HG02981 (cell line): ENCODE measurements around the gene ACTL7A.
"Not testable (repeated sequence)": the region's sequence is repeated elsewhere in the genome, so short reads cannot be mapped to it uniquely, and the experiment has no call there.

Experiments
- ATAC-seq: cut with Tn5 transposase; IDR thresholded peaks from one replicate; pipeline ENCODE4 v1.9.1; 2021; ENCODE audit warnings: mild to moderate bottlenecking, moderate library complexity; ENCODE audit not compliant: unreplicated experiment

The ACTL7A gene, protein sequence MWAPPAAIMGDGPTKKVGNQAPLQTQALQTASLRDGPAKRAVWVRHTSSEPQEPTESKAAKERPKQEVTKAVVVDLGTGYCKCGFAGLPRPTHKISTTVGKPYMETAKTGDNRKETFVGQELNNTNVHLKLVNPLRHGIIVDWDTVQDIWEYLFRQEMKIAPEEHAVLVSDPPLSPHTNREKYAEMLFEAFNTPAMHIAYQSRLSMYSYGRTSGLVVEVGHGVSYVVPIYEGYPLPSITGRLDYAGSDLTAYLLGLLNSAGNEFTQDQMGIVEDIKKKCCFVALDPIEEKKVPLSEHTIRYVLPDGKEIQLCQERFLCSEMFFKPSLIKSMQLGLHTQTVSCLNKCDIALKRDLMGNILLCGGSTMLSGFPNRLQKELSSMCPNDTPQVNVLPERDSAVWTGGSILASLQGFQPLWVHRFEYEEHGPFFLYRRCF

DNA sequence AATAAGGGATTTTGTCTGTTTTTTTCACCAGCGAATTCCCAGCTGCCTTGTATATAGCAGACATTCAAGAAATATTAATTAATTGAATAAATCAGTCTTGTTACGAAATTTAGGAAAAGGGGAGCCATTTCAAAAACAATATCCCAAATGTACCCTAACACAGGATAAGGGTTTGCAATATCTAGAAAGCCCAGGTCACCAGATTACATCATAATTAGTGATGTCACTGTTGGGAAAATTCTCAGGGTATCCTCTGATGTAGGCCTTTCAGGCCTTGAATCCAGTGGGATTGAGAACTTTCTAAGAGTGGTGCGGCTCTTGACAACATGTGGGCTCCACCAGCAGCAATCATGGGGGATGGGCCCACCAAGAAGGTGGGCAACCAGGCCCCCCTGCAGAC lies at the start of gene ACTL7A:
ACTL7A (plus strand) TSS at position 270 of the 400 bp plus-strand sequence; CDS start at position 327, 57 bp downstream.
- ATAC-seq: no peak

DNA sequence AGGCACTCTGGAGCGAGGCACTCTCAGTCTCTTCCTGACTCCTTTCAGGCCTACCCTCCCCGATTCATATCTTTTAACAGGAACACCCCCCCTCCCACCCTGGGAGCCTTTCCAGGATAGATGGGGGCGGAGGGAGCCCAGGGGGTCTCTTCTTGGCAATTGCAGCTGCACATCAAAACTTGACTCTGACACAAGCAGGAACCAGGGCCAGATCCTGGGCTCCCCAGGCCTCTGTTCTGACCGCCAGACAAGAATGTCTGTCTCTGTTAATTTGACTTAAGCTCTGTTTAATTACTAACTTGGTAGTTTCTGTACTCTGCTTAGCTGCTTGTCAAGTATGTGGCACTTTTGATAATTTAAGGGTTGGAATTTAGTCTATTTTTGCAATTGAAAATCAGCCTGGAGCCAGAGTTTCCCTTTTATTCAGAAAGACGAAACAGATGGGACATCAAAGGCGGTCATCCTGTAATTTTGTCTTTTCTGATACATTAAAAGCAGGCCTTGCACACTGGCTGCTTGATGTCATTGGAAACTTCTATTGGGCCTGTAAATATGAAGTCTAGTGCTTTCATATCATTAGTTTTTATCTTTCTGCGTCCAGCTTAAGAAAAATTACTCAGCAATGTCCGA lies 49.6 kb upstream of the ACTL7A start:
- no peak for ATAC-seq

DNA sequence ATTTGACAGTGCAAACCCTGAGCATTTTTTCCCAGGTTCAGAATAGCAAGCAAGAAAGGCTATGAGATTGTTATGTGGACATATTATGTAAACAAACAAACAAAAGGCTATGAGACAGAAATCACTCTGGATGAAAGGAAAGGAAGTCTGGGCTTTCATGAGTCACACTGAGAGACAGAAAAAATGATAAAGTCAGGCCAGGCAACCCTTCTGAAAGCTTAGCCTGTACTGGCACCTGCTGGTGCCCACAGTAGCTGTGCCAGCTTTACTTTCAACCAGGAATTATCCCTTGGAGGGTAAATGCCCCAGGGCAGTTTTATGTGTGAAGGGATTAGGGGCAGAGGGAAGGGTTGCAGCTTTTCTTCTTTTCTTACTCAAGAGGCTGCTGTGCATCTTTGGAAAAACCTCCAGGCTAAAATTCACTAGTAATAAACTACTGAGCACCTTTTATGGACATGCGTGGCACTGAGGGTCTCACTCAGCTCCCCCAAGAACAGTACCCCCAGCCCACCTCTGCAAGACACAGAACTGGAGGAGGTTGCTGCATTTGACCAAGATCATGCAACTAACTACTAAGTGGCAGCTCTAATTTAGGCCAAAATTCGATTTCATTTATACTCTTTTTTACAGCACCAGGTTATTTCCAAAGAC lies 48.0 kb upstream of the ACTL7A start:
- no peak for ATAC-seq

- ATAC-seq: no peak
Measured at GRCh38 chr9:108815156-108815555, 46.9 kb upstream of the ACTL7A start.

- no peak for ATAC-seq
Measured at GRCh38 chr9:108816037-108816436, 46.0 kb upstream of the ACTL7A start.

GRCh38 chr9:108823829-108824228 lies 38.2 kb upstream of the ACTL7A start:
- ATAC-seq: no peak

GRCh38 chr9:108830272-108830671 lies 31.8 kb upstream of the ACTL7A start:
- ATAC-seq: no peak

GRCh38 chr9:108831496-108832178 lies 30.4 kb upstream of the ACTL7A start:
- no peak for ATAC-seq

- ATAC-seq: no peak
Measured at GRCh38 chr9:108832179-108832500, 29.9 kb upstream of the ACTL7A start.

GRCh38 chr9:108834959-108835665 lies 27.0 kb upstream of the ACTL7A start:
- ATAC-seq: peak; percentile 64

DNA sequence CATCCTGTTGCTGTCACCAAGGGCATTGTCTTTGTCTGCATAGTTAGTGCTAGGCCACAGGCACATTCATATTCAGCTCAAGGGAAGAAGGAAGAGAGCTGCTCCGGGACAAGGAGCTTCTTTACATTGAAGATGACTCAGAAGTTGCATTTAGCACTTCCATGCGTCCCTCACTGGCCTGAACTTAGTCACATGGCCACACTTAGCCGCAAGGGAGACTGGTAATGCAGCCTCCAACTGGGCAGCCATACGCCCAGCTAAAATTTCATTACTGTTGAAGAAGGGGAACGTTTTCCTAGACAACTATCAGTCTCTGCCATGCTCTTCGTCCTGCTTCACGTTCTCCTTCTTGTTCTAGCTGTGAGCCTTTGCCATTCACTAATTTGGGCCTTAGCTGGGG lies 26.2 kb upstream of the ACTL7A start:
- no peak for ATAC-seq

- no peak for ATAC-seq
Measured at GRCh38 chr9:108836319-108836718, 25.7 kb upstream of the ACTL7A start.

DNA sequence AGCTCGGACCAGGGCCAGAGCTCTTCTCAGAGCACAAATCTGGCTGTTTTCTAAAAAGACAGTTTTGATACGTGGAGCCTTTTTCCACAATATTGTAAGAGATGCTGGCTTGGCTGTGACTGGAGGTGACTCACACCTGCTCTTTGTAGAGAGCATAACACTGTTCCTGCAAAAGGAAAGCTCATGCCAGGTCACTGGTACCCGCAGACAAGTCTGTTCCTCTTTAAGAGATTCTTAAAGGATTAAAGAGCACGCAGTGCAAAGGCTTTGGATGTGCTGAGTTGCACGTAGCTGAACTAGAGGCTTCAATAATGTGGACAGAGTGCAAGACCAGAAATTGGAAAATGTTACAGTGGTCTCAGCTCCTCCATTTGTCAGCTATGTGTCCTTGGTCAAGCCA lies 25.3 kb upstream of the ACTL7A start:
- no peak for ATAC-seq

GRCh38 chr9:108837530-108837929 lies 24.5 kb upstream of the ACTL7A start:
- no peak for ATAC-seq

- no peak for ATAC-seq
Measured at GRCh38 chr9:108838017-108838416, 24.0 kb upstream of the ACTL7A start.

- not testable (repeated sequence) for ATAC-seq
Measured at GRCh38 chr9:108839561-108839960, 22.5 kb upstream of the ACTL7A start.

GRCh38 chr9:108842610-108843295 lies 19.3 kb upstream of the ACTL7A start:
- no peak for ATAC-seq

GRCh38 chr9:108844391-108844790 lies 17.7 kb upstream of the ACTL7A start:
- ATAC-seq: no peak

DNA sequence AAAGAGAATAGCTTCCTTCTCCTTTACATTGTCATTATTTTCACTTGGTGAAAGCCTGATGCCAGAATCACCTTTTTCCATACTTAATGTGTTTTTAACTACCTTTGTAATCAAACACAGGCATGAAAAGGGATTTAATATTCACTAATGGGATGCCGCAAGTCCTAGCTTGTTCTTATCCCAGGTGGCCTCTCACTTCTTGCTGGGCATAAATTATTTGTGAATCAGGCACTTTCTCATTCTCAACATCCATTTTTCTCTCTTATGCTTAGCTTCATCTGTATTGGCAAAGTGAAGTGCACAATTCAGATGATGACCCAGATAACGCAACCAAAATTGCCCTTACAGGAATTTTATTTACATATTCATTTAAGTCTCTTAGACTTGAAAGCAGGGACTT lies 17.2 kb upstream of the ACTL7A start:
- ATAC-seq: no peak

- ATAC-seq: no peak
Measured at GRCh38 chr9:108845507-108845906, 16.6 kb upstream of the ACTL7A start.
